NCI-H2107 (cell line): ENCODE results near the gene GRPR.
A peak's percentile ranks its signal among the peaks of the same experiment; 100 is the strongest.
"Not testable (repeated sequence)": the region's sequence is repeated elsewhere in the genome, so short reads cannot be mapped to it uniquely, and the experiment has no call there.

ENCODE experiments used
- DNase-seq: peaks from one replicate; lab custom pipeline; 2025; lab: John Stamatoyannopoulos, UW

GRPR gene

DNA sequence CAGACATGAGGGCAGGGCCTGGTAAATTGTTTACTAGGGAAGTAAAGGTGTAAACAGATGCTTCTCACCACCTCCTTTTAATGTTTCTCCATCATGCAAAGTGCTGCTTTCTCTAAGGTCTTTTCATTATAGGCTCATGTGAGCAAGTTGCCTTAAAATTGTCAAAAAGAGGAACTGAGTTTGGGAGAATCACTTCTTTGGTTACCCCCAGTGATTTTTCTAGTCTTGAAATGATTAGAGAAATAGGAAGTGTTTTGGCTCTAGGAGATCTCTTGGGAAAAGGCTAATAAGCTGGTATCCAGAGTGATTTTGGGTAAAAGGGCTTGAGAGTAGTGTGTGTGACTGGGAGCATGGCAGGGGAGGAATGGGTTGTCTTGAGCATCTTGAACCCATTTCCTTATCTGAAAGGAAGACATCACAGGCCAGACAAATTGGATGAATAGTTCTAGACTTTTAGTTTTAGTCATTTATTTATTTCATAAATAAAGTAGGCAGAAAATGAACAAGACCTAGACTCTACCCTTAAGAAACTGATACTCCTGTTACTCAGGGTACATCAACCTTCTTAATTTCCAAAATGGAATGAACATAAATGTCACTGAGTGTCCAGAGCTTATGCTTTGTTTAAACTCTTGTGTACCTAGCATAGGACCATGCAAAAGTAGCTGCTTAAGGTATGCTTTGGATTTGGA lies 14.2 kb downstream of the GRPR start:
- DNase-seq, result no peak

DNA sequence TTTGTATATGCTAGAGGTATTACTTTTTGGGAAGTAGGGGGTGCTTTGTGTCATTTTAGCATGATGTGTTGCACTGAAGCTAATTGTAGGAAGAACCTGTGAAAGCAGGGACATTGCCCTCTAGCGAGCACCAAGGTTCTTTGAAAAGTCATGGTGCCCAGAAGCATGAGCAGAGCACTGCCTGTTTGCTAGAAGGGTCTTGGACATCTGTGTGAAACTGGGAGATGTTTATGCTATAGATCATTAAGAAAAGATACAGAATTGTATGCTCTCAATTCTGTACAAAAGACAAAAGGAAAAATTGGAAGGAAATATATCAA lies 14.7 kb downstream of the GRPR start:
- DNase-seq, result no peak

DNA sequence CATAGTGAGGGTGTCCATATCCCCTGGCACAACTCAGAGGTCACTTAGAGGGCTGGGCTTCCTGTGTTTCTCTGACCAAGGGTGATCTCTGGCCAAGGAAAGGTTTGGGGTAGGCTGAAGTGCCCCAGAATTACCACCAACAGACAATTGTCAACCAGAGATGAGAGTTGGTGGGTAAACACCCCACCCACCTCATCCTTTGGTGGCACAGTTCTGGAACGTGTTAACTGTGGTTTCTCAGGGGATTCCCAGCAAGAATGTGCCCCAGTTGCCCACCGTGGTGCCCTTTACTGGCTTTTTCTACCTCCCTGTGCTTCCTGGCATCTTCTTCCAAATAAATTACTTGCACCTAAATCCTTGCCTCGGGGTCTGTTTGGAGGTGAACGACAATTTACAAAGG lies 17.1 kb downstream of the GRPR start:
- DNase-seq, result no peak

DNA sequence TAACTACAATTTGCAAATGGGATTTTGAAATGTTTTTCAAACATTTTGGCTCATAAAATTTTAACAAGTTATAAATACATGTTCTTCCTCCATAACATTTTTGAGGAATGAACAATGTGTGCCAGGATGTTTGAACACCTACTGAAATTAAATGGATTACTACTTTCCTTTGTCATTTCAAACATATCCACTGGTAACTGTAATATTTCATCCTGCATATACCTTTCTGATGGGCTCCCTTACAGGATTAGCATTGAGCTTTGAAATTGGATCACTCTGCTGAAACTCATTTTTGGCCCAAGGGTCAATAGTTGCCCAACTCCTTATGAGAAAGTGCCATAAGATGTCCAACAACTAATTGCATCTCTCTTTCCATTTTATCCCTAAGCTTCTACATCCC lies 17.6 kb downstream of the GRPR start:
- DNase-seq, result no peak

DNA sequence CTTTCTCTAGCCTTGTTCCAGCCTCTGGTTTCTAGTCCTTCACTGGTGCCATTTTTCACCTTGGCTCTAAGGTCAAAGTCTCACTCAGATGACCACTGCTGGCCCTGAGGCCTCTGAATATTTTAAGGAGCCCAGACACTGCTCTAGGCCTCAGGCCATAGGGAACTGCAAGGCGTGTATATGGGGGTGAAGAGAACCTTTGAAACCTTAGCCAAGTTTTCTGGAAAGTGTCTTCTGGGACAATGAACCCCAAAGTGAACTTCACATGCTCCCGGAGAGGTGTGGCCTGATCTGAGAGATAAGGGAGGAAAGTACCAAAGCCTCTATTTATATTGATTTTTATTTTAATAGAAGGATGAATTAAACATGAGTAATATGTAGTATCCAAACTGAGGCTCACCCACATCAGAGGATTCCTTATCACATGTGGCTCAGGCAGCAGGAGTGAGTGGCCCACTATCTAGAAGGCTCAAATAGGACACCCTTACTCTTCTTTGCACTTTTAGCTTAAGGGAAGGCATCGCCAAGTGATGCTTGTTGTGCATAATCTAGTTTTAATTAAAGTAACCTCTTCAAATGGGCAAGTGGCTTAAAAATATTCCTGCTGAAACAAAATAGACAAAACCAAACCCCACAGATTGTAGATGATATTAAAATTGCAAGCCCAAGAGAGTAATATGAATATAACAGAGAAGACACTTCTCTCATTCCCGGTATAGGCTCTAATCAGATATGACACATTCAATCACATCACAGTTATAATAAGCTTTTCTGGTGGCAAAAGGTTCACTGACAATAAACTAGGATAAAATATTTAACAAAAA lies 18.3 kb downstream of the GRPR start:
- no peak for DNase-seq

DNA sequence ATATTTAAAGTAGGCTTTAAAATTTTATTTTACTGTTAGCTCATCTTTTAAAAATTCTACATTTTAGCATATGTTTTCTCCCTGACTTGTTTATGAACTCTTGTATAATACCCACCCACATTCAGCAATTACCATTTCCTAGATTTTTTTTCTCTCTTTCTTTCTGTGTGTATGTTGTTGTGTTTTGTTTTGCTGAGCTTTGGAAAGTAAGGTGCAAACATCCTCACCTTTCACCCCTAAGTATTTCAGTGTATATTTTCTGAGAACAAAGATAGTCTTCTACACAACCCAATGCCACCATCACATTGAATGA lies 18.8 kb downstream of the GRPR start:
- DNase-seq, result no peak

DNA sequence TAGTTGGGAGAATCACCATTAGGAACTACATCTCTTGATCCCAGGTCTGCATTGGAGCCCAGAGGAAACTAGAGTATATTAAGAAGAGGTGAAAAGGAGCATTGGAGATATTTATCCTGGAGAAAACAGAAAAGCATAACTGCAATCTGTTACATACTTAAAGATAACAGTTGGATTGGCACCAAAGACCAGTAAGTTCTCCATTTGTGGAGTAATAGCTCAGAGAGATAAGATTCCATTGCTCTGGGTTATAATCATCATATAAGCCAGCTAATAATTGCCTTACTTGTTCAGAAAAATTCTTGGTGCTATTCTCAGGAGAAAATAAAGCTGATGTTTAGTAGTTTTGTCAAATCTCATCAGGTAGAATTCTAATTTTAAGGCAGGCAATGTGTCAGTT lies 20.6 kb downstream of the GRPR start:
- no peak for DNase-seq

DNA sequence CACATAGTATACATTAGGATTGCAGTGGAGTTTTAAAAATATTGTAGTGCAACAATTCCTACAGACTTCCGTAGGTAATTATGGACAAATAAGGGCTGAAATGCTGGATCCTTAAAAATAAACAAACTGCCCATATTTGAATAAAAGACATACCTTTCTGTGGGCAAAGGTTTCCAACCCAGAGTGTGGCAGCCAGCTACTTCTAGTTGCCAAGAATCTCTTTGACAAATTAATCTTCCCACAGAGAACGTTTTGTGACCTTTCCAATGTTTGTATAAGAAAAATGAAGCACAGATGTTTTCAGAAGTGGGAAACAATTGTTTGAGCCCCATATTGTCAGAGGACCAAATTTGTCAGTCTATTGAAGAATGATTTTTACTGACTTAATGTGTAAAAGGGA lies 21.1 kb downstream of the GRPR start:
- no peak for DNase-seq

DNA sequence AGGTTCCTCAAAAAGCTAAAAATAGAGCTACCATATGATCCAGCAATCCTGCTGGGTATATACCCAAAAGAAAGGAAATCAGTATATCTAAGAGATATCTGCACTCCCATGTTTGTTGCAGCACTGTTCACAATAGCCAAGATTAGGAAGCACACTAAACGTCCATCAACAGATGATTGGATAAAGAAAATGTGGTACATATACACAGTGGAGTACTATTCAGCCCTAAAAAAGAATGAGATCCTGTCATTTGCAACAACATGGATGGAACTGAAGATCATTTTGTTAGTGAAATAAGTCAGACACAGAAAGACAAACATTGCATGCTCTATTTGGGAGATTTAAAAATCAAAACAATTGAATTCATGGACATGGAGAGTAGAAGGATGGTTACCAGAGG lies 21.7 kb downstream of the GRPR start:
- not testable (repeated sequence) for DNase-seq

DNA sequence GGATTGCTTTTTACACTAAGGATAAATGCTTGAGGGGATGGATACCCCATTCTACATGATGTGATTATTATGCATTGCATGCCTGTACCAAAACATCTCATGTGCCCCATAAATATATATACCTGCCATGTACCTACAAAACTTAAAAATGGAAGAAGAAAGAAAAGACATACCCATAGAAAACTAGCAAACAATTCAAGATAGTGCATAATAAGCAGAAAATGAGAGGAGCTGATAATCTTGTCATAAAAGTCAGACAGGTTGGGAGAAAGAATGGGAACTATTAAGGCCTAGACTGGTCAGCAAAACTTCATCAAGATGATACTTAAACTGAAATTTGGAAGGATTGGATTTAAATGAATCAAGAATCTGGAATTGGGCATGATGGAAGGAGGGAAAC lies 22.3 kb downstream of the GRPR start:
- DNase-seq, result no peak

DNA sequence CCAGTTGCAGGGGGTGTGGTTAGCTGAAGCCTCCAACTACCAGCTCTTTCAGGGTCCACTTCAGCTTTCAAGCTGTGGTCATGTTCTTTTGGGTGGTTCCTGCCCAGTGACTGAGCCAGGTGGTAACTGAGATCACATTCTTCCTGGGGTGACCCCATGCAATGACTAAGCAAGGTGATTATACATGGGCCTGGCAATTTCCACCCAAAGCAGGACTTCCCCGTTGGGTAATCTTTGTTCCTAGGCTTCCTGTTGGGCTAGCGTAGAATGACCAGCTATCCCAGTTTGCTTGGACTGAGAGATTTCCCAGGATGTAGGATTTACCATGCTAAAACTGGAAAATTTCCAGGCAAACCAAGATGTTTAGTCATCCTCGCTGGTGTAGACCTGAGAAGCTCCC lies 25.5 kb downstream of the GRPR start:
- DNase-seq, result no peak

DNA sequence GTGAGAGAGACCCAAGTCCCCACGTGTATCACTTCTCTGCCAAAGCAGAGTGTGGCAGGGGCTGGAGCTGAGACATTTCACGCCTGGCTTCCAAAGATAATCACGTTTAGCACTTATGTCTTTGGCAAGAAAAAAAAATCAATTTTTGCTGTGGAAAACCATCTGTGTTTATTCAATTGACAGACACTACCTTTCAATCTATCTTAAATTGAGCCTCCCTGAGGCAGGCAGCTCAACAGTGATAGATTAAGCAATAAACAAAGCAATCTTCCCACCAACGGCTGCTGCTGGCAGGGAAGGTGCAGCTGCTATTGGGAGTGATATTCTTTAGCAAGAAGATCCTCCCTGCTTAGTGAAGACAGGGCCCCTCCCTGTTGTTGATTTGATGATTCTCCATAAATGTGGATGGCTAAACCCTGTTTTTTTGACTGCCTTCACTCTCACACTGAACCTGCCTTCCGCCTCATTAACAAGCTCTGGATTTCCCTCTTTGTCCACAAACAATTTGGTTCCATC lies 32.3 kb downstream of the GRPR start:
- DNase-seq, result peak; percentile 27

DNA sequence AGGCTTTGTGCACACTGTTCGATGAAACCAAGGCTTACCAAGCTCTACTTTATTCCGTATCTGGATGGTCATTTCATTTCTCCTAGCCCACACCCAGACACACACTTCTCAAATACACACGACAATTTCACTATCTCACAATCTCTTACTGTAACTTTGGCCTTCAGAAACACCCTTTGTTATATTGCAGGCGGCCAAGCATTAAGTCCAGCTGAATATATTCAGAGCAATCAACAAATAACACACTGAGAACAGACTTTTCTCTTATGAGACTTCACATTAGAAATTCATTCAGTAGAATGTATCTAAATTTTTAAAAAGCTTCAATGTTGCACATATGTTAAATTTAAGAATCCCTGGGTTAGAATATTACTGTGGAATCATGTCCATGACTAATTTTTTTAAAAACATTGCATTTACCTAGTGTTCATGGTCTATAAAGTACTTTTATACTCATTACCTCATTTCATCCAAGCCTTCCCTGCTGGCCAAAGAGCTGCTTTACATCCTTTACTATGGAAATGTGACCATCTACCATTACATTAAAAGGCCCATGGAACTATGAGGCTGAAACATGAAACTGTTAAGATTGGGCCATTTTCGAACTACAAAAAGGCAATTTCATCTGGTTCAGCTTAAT lies 33.4 kb downstream of the GRPR start:
- DNase-seq, result no peak

DNA sequence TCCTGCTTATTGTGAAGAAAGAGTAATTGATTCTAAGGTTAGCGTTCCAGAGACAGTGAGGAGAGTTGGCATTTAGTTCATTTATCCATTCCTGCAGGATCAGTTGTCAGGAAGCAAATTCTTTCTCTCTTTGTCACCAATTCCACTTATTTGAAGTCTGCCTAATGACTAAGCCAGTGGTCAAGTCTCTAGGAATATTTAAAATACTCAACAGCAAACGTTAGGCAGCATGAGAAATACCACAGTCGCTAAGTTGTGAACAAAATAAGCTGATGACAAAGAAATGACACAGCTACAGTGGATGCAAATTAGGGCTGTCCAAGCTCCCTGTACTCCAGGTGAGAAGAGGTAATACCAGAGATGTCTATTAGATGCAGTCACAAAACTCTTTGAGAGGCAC lies 37.4 kb downstream of the GRPR start:
- DNase-seq, result no peak

DNA sequence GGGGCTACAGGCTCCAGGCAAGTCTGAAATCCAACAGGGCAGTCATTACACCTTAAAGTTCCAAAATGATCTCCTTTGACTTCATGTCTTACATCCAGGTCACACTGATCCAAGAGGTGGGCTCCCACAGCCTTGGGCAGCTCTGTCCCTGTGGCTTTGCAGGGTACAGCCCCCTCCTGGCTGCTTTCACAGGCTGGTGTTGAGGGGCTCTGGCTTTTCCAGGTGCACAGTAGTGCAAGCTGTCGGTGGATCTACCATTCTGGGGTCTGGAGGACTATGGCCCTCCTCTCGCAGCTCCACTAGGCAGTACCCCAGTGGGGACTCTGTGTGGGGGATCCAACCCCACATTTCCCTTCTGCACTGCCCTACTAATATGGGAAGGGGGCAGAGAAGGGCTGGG lies 37.8 kb downstream of the GRPR start:
- not testable (repeated sequence) for DNase-seq

DNA sequence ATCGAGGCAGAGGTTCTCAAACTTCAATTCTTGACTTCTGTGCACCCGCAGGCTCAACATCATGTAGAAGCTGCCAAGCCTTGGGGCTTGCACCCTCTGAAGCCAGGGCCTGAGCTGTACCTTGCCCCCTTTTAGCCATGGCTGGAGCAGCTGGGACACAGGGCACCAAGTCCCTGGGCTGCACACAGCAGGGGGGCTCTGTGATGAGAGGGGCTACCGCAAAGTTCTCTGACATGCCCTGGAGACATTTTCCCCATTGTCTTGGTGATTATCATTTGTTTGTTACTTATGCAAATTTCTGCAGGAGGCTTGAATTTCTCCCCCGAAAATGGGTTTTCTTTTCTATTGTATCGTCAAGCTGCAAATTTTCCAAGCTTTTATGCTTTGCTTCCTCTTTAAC lies 39.0 kb downstream of the GRPR start:
- no peak for DNase-seq

DNA sequence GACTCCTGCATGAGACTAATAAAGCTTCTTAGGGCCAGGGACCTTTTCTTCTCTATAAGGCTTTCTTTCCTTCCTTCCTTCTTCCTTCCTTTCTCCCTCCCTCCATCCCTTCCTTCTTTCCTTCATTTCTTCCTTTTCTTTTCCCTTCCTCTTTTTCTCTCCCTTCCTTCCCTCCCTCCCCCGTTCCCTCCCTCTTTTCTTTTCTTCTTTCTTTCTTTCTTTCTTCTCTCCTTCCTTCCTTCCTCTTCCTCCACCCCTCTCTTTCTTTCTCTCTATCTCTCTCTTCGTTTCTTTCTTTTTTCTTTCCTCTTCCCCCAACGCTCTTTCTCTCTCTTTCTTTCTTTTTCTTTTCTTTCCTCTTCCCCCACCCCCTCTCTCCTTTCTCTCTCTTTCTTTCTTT lies 41.4 kb downstream of the GRPR start:
- no peak for DNase-seq

DNA sequence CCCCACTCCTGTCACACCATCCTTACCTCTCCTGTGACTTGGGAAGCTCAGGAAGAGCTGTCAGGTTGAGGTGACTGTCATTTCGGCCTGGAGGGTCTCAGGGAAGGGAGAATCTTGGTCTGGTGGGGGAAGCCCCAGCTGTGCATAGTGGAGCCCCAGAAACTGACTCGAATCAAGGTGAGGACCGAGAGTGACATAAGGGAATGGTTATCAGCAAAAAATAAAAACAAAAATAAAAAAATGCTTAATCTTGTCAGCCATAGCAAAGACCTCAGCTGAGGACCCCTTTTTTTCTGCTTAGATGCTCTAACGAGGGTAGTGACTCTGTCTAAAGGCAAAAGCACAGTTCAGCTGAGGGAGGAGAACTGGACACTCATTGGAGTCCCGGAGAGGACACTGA lies 43.8 kb downstream of the GRPR start, which contains the start of gene MAGEB17:
Gene MAGEB17 (plus strand): TSS at position 301 of the 400 bp plus-strand sequence. CDS start 2,902 bp downstream, outside the sequence.
- DNase-seq, result no peak

DNA sequence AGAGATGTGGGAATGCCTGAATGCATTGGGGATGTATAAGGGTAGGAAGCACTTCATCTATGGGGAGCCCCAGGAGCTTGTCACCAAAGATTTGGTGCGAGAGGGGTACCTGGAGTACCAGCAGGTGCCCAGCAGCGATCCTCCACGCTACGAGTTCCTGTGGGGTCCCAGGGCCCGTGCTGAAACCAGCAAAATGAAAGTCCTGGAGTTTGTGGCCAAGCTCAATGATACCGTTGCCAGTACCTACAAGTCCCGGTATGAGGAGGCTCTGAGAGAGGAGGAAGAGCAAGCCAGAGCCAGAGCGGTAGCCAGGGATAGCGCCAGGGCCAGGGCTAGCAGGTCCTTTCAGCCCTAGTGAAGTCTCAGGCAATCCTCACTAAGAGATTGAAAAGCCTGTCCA lies 47.7 kb downstream of the GRPR start:
- no peak for DNase-seq

DNA sequence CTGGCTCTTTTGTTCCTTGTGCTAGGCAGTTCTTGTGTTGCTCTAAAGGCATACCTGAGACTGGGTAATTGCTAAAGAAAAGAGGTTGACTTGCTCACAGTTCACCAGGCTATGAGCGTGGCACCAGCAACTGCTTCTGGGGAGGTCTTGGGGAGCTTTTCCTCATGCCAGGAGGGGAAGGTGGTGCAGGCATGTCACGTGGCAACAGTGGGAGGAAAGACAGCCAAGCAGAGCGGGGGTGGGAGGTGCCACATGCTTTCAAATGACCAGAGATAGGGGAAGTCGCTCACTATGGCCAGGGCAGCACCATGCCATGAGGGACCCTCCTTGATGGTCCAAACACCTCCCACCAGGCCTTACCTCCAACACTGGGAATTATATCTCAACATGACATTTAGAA lies 48.6 kb downstream of the GRPR start:
- DNase-seq, result no peak

DNA sequence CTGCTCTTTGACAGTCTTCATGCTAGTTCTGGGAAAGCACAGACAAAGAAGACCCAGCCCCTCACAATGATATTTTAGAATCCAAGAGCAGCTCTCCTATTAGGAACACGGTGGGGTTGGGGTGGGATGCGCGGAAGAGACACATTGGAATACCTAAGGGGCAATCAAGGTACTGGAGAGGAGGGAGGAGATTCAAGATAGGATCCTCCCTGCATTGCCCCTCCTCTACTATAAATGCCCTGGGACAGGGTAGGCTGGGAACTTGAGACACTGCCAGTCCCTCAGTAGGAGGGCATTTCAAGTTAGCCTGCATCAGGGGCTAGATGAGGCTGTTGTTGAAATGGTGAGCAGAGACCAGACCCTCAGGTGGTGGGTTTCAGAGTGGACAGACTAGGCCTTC lies 49.0 kb downstream of the GRPR start:
- DNase-seq, result no peak

DNA sequence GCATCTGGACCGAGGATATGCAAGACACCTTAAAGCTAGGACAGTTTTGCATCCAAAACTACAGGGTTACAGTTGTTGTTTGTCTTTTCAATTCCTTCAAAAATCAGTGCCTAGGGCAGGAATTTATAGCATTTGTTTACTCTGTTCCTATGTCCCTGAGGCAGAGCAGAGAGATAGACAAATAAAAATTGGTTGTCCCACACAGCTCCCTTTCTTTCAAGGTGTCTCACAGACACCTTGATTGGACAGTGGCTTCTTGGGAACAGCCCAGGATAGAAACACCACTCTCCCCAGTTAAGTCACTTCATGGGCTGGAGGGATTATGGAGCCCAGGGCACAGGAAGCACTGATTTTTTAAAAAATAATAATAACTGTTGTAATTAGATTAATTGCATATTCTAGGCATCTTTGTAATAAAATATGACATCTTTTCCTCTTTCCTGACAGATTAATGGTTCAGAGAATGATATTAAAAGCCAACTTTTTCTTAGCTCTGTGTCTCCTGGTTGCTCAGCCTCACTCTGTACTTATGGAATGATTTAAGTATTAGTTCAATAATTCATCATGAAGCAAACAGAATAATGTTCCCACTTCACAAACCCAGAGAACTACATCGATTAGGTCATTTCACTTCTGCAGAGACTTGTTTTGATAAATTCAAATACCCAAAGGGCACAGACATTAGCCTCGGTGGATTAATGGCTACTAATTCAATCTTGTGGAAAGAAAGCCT lies 52.1 kb downstream of the GRPR start:
- no peak for DNase-seq

DNA sequence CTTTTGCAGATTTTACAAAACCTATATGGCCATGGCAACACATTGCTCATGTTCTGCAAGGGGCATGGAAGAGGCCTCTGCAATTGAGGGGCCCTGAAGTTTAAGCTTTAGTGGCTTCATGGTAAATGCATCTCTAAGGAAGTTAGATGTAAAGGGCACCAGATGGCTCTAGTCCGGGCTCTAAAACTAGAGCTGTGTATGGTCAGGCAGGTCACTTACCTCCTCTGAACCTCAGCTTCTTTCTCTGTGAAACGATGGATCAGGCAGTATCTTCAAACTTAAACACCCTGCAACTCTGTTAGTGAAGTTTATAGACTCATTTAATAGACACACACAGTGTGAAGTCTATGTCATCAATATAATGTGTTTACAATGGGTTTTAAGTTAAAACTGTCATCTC lies 53.9 kb downstream of the GRPR start:
- no peak for DNase-seq
